GM18873 (cell line): ENCODE data around the gene TMEM260.
"Not testable (repeated sequence)": the region's sequence is repeated elsewhere in the genome, so short reads cannot be mapped to it uniquely, and the experiment has no call there.

Experiments
- ATAC-seq: cut with Tn5 transposase; IDR thresholded peaks from one replicate; pipeline ENCODE4 v1.9.1; 2021; ENCODE audit warnings: mild to moderate bottlenecking, moderate library complexity, moderate number of reproducible peaks; ENCODE audit not compliant: unreplicated experiment, low FRiP score

The TMEM260 gene

DNA sequence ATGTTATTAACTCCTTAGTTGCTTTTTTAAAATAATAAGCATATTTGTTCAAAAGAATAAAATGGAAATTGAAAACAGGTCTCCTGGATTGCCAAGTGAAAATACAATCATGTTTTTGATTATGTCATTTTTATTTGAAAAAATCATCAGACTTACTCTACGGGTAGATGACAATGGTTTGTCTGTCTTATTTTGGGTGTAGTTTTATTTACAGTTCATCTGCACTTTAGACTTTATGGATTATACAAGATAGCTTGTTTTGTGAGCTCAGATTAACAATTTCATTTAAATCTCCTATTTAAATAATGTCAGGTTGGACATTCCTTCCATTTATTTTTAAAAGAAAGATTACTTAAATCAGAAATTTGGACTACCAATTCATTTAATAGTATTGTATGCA is 14.8 kb downstream of the TMEM260 start:
- no peak for ATAC-seq

DNA sequence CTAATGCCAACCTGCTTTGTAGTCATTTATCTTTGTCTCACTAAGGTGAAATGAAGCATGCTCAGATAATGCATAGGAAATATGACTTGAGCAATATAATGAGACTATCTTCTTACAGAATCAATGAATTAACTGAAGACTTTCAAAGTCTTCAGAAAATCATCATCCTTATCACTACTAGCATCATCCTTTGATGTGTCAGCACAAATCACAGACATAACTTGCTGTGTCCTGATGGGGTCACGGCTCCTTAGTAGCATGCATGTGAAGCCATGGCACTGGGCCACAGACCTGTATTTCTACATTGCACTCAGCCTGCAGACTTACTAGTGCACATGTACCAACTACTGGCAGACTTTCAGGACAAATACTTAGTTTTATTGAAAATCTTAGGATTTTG is 18.9 kb downstream of the TMEM260 start:
- no peak for ATAC-seq

DNA sequence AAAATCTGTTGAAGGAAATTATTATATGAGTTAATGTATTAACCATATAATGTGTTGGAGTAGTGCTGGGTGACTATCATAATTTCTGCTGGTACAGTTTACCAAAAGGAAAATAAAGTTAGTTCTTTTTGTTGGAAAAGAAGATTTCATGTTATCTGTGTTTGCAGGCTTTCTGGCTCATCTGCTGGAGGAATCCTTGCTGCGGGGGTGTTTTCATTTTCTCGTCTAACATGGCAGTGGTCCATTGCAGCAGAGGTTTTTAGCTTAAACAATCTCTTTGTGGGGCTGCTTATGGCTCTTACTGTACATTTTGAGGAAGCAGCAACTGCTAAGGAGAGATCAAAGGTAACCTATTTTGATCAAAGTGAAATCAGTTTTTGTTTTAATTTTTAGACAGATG is 24.1 kb downstream of the TMEM260 start:
- no peak for ATAC-seq

DNA sequence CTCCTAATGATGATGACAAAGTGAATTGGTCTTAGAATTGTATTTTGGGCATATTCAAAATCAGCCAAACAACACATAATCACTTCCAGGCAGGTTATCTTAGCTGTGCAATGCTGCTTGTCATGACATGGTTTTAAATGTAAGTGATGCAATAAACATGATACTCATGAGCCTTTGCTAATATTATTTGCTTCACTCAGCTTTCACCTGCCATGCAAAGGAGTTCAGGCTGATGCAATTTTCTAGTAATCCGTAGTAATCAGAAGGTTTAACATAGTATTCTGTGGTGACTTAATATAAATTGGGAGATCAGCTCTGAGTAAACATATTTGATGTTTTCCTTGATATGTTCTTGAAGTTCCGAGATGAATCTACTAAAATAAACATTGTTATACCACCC is 29.1 kb downstream of the TMEM260 start:
- no peak for ATAC-seq

DNA sequence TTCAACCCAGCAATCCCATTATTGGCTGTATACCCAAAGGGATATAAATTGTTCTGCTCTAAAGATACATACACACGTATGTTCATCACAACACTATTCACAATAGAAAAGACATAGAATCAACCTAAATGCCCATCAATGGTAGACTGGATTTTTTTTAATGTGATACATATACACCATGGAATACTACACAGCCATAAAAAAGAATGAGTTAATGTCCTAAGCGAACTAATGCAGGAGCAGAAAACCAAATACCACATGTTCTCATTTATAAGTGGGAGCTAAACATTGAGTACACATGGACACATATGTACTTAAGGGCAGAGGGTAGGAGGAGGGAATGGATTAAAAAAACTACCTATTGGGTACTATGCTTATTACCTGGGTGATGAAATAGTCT is 32.1 kb downstream of the TMEM260 start:
- ATAC-seq, result not testable (repeated sequence)

DNA sequence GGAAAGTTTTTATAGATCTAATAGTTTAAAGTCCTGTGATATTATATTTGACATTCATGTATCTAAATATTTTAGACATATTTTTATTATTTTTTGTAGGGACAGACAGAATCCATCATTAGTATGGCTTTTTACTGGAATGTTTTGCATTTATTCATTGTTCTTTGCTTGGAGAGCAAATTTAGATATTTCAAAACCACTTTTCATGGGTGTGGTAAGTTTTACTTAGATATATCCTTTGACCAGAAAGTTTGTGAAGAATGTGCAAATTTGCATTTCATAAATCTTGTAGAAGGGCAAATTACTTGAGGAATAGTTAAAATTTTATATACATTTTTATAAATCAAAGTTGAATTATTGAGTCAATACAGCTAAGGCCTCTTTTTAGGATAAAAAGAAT is 37.5 kb downstream of the TMEM260 start:
- ATAC-seq, result no peak

DNA sequence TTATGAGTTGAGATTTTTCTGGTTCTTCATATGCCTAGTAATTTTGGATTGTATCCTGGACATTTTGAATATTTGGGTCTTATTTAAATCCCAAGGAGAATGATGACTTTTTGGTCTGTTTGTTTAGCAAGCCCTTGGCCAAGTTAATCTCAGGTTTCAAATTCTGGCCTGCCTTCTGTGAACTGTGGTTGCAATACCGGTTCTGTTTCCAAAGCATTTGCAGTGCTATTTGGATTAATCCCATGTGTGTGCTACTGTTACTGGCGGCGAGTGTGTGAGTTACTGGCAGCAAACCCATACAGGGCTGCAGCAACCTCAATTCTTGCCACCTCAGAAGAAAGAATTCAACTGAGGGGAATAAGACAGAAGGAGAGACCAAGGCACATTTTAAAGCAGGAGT is 51.1 kb downstream of the TMEM260 start:
- no peak for ATAC-seq

DNA sequence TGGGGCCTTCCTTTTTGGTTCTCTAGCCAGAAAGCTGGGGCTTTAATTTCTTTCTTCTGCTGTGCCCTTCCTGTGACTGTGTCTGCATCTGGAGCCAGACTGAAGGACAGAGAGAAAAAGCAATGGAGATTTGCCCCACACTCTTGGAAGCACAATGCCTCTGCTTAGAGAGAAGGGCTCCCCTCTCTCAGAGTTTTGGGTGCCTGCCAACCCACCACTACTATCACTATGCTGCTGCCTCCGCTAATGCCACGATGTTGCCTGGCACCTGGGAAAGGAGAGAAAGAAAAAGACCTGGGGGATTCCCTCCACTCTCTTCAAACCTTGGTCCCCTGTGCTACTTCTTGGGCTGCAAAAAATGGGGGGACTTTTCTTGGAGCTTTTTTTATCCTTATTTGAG is 52.6 kb downstream of the TMEM260 start:
- no peak for ATAC-seq

DNA sequence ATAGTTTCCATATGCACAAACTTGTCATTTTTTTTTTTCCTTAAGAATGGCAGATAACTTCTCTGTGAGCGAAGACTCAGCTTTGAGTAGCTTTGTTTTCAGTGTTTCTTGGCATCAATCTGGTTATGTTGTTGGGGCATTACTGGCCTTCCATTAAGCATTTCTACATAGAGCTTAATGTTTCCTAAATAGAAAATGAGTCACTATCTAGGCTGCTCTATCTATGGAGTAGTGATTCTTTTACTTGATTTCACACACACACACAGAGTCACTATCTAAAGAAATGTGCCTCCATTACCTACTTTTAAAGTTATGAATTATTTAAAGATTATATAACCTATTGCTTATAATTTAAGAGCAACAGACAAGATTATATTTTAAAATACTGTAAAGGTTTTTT is 53.9 kb downstream of the TMEM260 start:
- no peak for ATAC-seq

DNA sequence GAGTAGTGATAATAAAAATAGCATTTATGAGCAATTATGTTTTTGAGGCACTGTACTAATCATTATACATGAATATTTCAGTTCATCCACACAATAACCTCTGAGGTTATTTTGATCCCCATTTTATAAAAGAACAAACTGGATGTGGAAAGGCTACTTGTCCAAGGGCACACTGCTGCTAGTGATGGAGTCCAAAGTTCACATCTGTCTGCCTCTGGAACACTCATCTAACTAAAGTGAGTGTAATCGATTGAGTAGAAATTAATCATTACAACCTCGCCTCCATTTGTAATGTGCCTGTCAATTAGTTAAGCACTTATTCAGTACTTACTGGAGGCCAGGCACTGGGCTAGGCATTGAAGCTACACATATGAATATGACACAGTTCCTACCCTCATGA is 55.4 kb downstream of the TMEM260 start:
- no peak for ATAC-seq

DNA sequence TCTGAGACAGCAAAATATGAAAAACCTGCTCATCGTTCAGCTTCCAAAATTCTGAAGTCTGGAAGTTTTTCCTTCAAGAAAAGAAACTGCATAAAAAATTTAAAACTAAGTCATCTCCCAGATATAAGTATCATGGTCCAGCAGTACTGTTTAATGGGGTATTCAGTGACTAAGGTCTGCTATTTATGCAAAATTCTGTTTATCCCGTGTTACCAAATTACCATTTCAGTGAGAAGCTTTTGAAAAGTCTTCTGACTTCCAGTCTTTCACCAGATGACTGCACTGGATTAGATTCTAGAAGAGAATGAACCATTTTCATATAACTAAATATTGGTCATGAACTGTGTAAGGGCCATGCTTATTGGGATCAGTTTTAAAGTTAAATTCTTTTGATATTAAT is 67.9 kb downstream of the TMEM260 start:
- ATAC-seq, result no peak

DNA sequence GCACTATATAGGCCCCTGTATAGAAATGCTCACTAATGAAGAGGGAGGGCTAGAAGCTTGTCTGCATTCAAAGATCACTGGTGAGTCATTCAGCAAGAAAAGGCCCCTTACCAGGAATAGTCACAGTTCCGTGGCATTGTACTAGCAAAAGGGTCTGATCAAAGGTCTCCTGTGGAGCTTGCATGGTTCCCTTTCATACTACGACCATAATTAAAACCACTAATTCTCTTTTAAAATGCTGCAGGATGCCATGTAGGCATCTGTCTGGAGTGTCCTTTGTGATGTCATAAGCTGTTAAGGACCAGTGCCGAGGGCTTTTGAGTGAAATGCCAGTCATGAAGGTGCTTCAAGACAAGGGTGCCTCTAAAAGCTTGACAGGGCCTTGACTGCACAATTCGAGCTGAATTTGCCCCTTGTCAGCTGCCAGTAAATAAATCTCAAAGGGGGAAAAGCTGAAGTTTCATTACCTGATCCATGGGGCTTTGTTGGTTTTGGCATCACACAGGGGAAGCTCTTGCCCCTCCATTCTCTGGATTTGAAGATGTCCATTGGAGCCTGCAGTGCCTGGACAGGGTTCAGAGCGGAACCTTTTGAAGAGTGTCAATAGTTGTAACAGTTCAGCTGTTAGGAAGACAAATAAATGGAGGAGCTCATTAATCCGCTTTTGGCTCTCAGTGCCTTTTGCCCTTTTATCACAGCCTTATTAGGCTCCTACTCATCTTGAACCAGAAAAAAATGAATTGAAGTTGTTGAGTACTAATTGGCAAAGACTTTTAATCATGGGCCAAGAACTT is 69.1 kb downstream of the TMEM260 start:
- ATAC-seq, result no peak

DNA sequence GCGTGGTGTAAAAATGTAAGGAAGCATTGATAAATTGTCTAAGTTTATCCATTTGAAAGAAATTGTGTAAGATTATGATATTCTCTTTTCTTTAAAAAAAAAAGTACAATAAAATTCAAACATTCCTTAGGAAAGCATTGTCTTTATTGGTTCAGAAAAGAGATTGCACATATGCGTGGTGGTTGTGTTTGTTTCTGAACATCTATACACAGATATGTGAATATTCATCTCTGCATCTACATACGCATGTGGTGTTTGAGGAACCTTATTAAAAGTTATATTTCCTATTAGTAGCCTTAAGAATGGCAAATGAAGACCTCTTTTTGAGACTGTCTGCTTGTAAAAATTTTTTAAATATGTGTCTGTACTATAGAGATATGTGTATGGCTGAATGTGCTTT is 69.8 kb downstream of the TMEM260 start:
- no peak for ATAC-seq

DNA sequence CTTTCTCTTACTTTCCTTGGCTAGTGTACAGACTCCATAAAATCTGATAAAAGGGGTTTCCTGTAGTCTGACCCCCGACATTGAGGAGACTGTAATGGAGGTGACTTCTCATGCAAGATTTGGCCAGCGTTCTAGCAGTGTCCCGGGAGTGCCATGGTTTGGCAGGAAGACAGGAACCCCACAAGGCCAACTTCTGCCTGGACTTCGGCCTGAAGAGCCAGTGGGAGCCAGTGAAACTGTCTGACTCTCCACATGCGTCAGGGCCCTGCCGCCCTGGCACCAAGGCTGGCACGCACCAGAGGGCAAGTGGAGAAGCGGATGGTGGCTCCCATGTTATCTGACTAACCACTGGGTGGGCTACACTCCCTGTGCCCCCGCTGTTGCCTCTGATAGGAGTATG is 70.5 kb downstream of the TMEM260 start:
- ATAC-seq, result no peak

DNA sequence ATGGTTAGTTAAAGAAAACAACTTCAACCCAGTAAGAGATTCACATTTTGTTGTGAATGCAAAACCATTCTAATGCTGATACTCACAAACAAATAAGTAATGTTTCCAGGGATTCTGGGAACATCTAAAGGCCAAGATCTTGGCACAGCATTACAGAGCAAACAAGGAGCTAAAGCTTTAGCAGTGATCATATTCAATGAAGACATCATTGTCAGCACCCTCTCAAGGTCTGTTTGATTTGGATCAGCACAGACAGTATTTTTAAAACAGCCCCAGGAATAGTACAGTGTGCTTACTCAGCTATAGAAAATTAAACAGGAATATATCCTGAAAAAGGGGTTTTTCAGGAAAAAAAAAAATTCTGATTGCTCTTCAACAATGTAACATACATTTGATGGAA is 71.4 kb downstream of the TMEM260 start:
- ATAC-seq, result no peak

DNA sequence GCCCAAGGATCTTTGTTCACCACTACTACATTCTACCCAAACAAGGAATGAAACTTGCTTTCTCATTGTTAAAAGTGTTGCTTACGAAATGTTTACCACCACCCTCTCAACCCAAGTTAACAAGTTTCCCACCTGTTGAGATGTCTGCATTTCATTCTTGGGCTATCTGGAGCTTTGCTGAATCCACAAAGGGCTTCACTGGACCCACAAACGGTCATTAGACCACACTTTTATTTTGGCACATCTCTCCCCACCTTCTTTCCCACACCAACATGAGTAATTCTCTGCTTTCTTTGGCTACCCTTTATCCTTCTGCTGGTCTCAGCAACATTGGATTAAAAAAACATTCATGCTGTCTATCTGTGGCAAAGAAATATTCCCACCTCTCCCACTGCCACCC is 78.0 kb downstream of the TMEM260 start:
- ATAC-seq, result no peak

DNA sequence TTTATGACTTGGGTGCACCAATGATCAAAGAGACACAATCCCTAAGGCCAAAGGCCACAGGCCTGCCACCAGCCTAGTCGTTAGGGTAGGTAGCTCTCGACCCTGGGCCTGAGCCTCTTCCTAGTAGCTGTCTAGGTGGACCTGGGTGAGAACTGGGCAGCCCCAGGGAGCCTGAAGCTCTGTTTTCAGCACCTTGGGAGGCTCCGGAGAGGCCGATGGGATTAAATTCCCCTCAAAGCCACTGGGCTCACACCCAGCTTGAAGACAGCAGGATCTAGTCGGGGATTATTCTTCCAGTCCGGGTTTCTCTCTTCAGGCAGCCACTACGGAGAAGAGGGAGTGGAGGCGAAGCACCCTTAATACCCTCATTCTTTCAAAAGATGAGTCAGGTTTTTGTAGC is 79.8 kb downstream of the TMEM260 start:
- no peak for ATAC-seq

DNA sequence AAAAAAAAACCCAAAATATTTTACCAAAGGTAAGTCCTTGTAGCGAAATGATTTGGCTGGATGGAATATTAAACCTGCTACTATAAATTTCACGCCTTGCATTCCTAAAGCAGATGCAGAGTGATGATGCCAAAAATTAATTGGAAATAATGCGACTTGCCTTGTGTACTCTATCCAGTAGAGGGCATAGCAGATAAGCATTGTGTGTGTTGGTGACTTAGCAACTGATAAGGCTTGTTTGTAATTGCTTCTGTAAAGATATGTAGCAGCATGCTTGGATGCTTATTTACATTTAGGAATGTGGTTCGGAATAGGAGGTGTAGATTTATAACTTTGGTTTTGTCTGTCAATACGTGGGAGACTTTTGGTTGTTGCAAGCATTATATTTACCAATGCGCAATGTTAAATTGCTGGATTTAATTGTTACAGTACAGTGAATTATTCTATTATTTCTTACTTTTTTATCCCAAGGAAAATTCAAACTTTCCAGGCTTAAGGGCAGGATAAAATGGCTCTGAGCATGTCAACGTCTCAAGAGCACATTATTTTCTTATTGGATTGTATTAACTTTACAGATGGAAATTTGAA is 80.5 kb downstream of the TMEM260 start:
- no peak for ATAC-seq

DNA sequence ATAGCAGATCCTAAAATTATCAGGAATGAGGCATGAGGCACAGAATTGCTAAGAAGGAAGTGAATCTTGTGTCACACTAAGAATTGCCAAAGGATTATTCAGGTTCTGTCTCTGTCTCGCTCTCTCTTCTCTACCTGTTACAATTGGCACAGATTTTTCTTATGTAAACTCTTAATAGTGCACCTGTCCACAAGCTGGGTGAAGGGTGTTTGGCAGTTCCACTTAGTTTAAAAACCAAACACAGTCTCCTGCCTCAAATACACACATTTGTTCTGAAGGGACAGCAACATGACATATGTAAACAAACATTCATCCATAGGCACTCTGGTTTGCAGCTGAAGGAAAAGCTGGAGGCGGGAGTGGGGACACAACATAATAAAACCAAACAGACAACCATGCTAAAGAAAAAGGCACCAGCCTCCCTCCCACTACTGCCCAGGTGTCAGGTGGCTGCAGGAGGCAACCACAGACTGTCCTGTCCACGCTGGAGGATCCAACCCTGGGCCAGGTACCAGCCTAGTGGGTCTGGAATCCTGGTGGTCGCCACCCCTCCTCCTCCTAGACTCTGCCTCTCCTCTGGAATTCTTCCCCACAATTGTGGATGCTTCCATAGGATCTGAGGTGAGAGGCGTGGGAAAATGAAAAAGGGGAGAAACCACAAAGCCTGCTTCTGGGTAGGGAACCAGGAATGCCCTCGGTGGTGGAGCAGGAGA is 81.2 kb downstream of the TMEM260 start:
- ATAC-seq, result no peak

DNA sequence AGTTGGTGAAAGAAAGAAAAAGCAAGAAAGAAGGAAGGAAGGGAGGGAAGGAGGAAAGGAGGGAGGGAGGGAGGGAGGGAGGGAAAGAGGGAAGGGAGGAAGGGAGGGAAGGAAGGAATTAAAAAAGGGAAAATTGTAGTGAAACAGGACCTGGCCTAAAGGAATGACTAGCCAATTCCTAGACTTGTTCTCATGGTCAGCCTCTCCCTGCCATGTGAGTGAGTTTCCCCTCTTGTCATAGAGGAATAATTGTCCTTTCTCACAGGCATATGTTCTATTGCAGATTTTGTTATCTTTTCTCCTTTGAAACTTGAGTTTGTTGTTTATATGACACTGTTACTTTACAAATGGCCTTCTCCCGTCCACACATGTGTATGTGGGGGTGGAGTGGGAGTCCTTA is 81.9 kb downstream of the TMEM260 start:
- no peak for ATAC-seq

DNA sequence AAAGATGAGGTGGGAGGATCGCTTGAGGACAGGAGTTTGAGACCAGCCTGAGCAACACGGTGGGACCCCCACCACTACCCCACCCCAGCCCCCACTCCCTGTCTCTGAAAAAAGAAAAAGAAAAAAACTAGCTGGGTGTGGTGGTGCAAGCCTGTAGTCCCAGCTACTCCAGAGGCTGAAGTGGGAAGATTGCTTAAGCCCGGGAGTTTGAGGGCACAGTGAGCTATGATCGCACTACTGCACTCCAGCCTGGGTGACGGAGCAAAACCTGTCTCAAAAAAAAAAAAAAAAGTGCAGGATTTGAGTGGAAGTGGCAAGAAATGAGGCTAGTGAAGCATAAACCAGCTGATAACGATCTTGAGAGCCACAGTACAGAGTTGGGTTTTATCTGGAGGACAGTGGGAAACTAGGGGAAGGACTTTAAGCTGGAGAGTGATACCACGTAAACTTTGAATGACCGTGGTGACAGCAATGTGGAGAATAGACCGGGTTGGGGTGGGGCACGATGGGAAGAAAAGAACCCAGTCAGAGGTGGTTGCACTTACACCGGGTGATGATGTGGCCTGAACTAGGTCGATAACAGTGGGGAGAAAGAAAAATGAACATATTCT is 85.3 kb downstream of the TMEM260 start:
- ATAC-seq, result no peak
